Measurements from ENCODE around the gene RARRES1. TPM values are rescaled to one million over a fixed set of nuclear protein-coding genes. Genes with fewer than 3 reads are reported as not detected.

The RARRES1 gene
- total and polyA plus RNA-seq, 3 donors from 2014 or later, result 0.24 to 9.7 (median 0.31) TPM

GRCh38 chr3:158672215-158673176, 59.8 kb downstream of the RARRES1 start, which contains the start of gene LXN:
Gene LXN (minus strand): TSS chr3:158672648. CDS start chr3:158672478, 170 bp downstream.
- Histone ChIP-seq H3K4me3 (peak within 1 kb of the TSS; percentile 45 to 58), H3K9me3 (no peaks in the 10 kb centered on the region), H3K4me1 (no peaks in the 10 kb centered on the region), H3K27me3 (no peaks in the 10 kb centered on the region), H3K27ac (peak within 1 kb of the TSS in 1 of 2 donors; percentile 39), H3K36me3 (ENCODE audit: low read depth, missing control alignments) (no peaks in the 10 kb centered on the region)
- WGBS, 2 donors, result 16 to 21% methylated on average over 18 to 30 of the region's 30 CpGs
- peak; percentile 85 for DNase-seq
- peak in 2 of 3 experiments; percentile 12 to 59 for TF ChIP-seq CTCF (IDR thresholded peaks at IDR 0.05)
- TF ChIP-seq POLR2A (IDR thresholded peaks at IDR 0.05), result no peak
- intact Hi-C loops (cut with DNase I; ENCODE audit: low total_unique reads), result no loop called here

GRCh38 chr3:158671821-158672214, 60.4 kb downstream of the RARRES1 start:
- Histone ChIP-seq H3K9me3 (no peaks in the 10 kb centered on the region), H3K4me1 (no peaks in the 10 kb centered on the region), H3K27ac (peak overlapping the region in 1 of 2 donors; percentile 39), H3K4me3 (peak overlapping the region; percentile 45 to 58), H3K36me3 (ENCODE audit: low read depth, missing control alignments) (no peaks in the 10 kb centered on the region), H3K27me3 (no peaks in the 10 kb centered on the region)
- intact Hi-C loops (cut with DNase I; ENCODE audit: low total_unique reads), result no loop called here
- no peak for DNase-seq
- 6 to 37% methylated on average over 6 of the region's 6 CpGs for WGBS, 2 donors
- TF ChIP-seq CTCF (IDR thresholded peaks at IDR 0.05) (no peak), POLR2A (IDR thresholded peaks at IDR 0.05) (no peak)

- intact Hi-C loops (cut with DNase I; ENCODE audit: low total_unique reads), result no loop called here
- no peak for DNase-seq
- TF ChIP-seq CTCF (IDR thresholded peaks at IDR 0.05), result no peak
- TF ChIP-seq POLR2A (IDR thresholded peaks at IDR 0.05), result no peak
- no peaks in the 10 kb centered on the region for H3K36me3 ChIP-seq (ENCODE audit: low read depth, missing control alignments)
- no peaks in the 10 kb centered on the region for H3K4me1 ChIP-seq
- no peaks in the 10 kb centered on the region for H3K9me3 ChIP-seq
- 81 to 86% methylated on average over 2 of the region's 2 CpGs for WGBS, 2 donors
- H3K27me3 ChIP-seq, result no peaks in the 10 kb centered on the region
- H3K4me3 ChIP-seq, result no peak overlapping the region
- no peak overlapping the region for H3K27ac ChIP-seq
Measured at GRCh38 chr3:158668506-158668905, 63.8 kb downstream of the RARRES1 start.

- TF ChIP-seq CTCF (IDR thresholded peaks at IDR 0.05) (no peak), POLR2A (IDR thresholded peaks at IDR 0.05) (no peak)
- H3K4me3 ChIP-seq, result no peak overlapping the region
- intact Hi-C loops (cut with DNase I; ENCODE audit: low total_unique reads), result no loop called here
- no peaks in the 10 kb centered on the region for H3K4me1 ChIP-seq
- no peak for DNase-seq
- no peaks in the 10 kb centered on the region for H3K27me3 ChIP-seq
- H3K27ac ChIP-seq, result no peak overlapping the region
- H3K36me3 ChIP-seq (ENCODE audit: low read depth, missing control alignments), result no peaks in the 10 kb centered on the region
- WGBS, 2 donors, result 90 to 92% methylated on average over 3 of the region's 3 CpGs
- no peaks in the 10 kb centered on the region for H3K9me3 ChIP-seq
Measured at GRCh38 chr3:158666416-158666815, 65.8 kb downstream of the RARRES1 start.

Data from testis (tissue), 3 donors.